Suprapubic skin (tissue), 4 donors: Measurements from ENCODE around the gene PLXNA4. TPM values are rescaled to one million over a fixed set of nuclear protein-coding genes. Genes with fewer than 3 reads are reported as not detected.

Source experiments
- DNase-seq, 2 donors: peaks; one replicate each; pipeline ENCODE4 v3.0.0-alpha.2; 2019; ENCODE audit warnings: low spot score in 2 of 2
- H3K27ac ChIP-seq: fragments of 200-600 bp; sonication (generic); one replicate; pipeline ENCODE4 v1.5.1; 2019
- H3K27me3 ChIP-seq: fragments of 200-600 bp; sonication (generic); one replicate; pipeline ENCODE4 v1.5.1; 2019
- H3K36me3 ChIP-seq: fragments of 200-600 bp; sonication (generic); one replicate; pipeline ENCODE4 v1.5.1; 2019
- H3K4me1 ChIP-seq: fragments of 200-600 bp; sonication (generic); one replicate; pipeline ENCODE4 v1.5.1; 2019
- H3K4me3 ChIP-seq: fragments of 200-600 bp; sonication (generic); one replicate; pipeline ENCODE4 v1.5.1; 2019; ENCODE audit warnings: mild to moderate bottlenecking
- H3K9me3 ChIP-seq: fragments of 200-600 bp; sonication (generic); one replicate; pipeline ENCODE4 v1.5.1; 2019
- CTCF ChIP-seq, 2 donors: fragments of 200-600 bp in 1 of 2; fragments of 450-650 bp in 1 of 2; sonication (generic) in 1 of 2; IDR thresholded peaks; one replicate each; pipeline ENCODE4 v1.5.1; 2016 to 2019; ENCODE audit warnings: antibody characterized with exemption in 2 of 2, mild to moderate bottlenecking in 1 of 2, moderate library complexity in 1 of 2
- EP300 ChIP-seq: sonication (generic); formaldehyde crosslinking; IDR thresholded peaks from one replicate; pipeline ENCODE4 v1.6.1; 2017; ENCODE audit warnings: antibody characterized with exemption
- POLR2A ChIP-seq, 2 donors: fragments of 450-650 bp; IDR thresholded peaks; one replicate each; pipeline ENCODE4 v1.6.1; 2017; ENCODE audit warnings: antibody characterized with exemption in 2 of 2, mild to moderate bottlenecking in 2 of 2, moderate library complexity in 2 of 2
- POLR2AphosphoS5 ChIP-seq, 3 donors: sonication (generic); formaldehyde crosslinking; IDR thresholded peaks; one replicate each; pipeline ENCODE4 v1.6.1; 2017; ENCODE audit warnings: antibody characterized with exemption in 3 of 3
- WGBS: methylation state at CpG from one replicate; pipeline ENCODE4 v1.1.5; 2018; 5-methylcytosine and 5-hydroxymethylcytosine counted together
- total RNA-seq, 4 donors: library from RNA; depleted of rRNA; stranded (reverse); fragments of >200 nt; gene quantifications; one replicate each; pipeline ENCODE4 v1.1.0, GENCODE V29; 2016

PLXNA4 gene
- total RNA-seq, 4 donors from 2014 or later = 5.4 to 10.7 (median 7.1) TPM

GRCh38 chr7:132145063-132145462 is 431.2 kb downstream of the PLXNA4 start:
- no peak for DNase-seq
- Histone ChIP-seq H3K4me1 (peaks cover 42% of the 10 kb centered on the region), H3K4me3 (no peak overlapping the region), H3K27me3 (no peaks in the 10 kb centered on the region), H3K36me3 (no peaks in the 10 kb centered on the region), H3K9me3 (no peaks in the 10 kb centered on the region), H3K27ac (no peak overlapping the region)
- 76% methylated on average over 9 of the region's 9 CpGs for WGBS
- TF ChIP-seq POLR2AphosphoS5 (IDR thresholded peaks at IDR 0.05) = no peak
- TF ChIP-seq EP300 = no peak
- TF ChIP-seq CTCF (IDR thresholded peaks at IDR 0.05) = no peak
- no peak for TF ChIP-seq POLR2A (IDR thresholded peaks at IDR 0.05)

GRCh38 chr7:132142006-132142405 is 434.3 kb downstream of the PLXNA4 start:
- H3K36me3 ChIP-seq = no peaks in the 10 kb centered on the region
- TF ChIP-seq CTCF (IDR thresholded peaks at IDR 0.05) = no peak
- TF ChIP-seq POLR2AphosphoS5 (IDR thresholded peaks at IDR 0.05) = no peak
- no peak for TF ChIP-seq POLR2A (IDR thresholded peaks at IDR 0.05)
- TF ChIP-seq EP300 = no peak
- peaks cover 21% of the 10 kb centered on the region for H3K4me1 ChIP-seq
- no peaks in the 10 kb centered on the region for H3K9me3 ChIP-seq
- no peaks in the 10 kb centered on the region for H3K27me3 ChIP-seq
- H3K27ac ChIP-seq = no peak overlapping the region
- DNase-seq = no peak
- WGBS = 83% methylated on average over 3 of the region's 3 CpGs
- H3K4me3 ChIP-seq = no peak overlapping the region

GRCh38 chr7:132141109-132141508 is 435.2 kb downstream of the PLXNA4 start:
- Histone ChIP-seq H3K9me3 (no peaks in the 10 kb centered on the region), H3K27ac (no peak overlapping the region), H3K4me3 (no peak overlapping the region), H3K27me3 (no peaks in the 10 kb centered on the region), H3K36me3 (no peaks in the 10 kb centered on the region), H3K4me1 (peaks cover 17% of the 10 kb centered on the region)
- TF ChIP-seq EP300 (no peak), CTCF (IDR thresholded peaks at IDR 0.05) (no peak), POLR2AphosphoS5 (IDR thresholded peaks at IDR 0.05) (no peak), POLR2A (IDR thresholded peaks at IDR 0.05) (no peak)
- WGBS = 51% methylated on average over 3 of the region's 3 CpGs
- DNase-seq = no peak

GRCh38 chr7:132140341-132140740 is 435.9 kb downstream of the PLXNA4 start:
- H3K36me3 ChIP-seq = no peaks in the 10 kb centered on the region
- no peak overlapping the region for H3K4me3 ChIP-seq
- H3K27ac ChIP-seq = no peak overlapping the region
- 86% methylated on average over 1 of the region's 5 CpGs for WGBS
- no peak for DNase-seq
- H3K9me3 ChIP-seq = no peaks in the 10 kb centered on the region
- peaks cover 11% of the 10 kb centered on the region for H3K4me1 ChIP-seq
- TF ChIP-seq CTCF (IDR thresholded peaks at IDR 0.05) (no peak), EP300 (no peak), POLR2AphosphoS5 (IDR thresholded peaks at IDR 0.05) (no peak)
- no peaks in the 10 kb centered on the region for H3K27me3 ChIP-seq

- WGBS = 86% methylated on average over 2 of the region's 2 CpGs
Measured at GRCh38 chr7:132138817-132139216, 437.5 kb downstream of the PLXNA4 start.

More at GRCh38 chr7:132138817-132139216, 437.5 kb downstream of the PLXNA4 start:
- Histone ChIP-seq H3K4me3 (no peak overlapping the region), H3K4me1 (peaks cover 4% of the 10 kb centered on the region), H3K27me3 (no peaks in the 10 kb centered on the region), H3K27ac (no peak overlapping the region), H3K36me3 (no peaks in the 10 kb centered on the region), H3K9me3 (no peaks in the 10 kb centered on the region)
- TF ChIP-seq POLR2AphosphoS5 (IDR thresholded peaks at IDR 0.05) (no peak), CTCF (IDR thresholded peaks at IDR 0.05) (no peak), POLR2A (IDR thresholded peaks at IDR 0.05) (no peak), EP300 (no peak)
- DNase-seq = no peak
